MCF 10A (cell line): ENCODE results near the gene GKN2. TPM values are rescaled to one million over a fixed set of nuclear protein-coding genes. Genes with fewer than 3 reads are reported as not detected.

Experiments used
- BruUV-seq: library from RNA; stranded (reverse); fragments of 400-500 nt; replicated peaks from 2 replicates; lab custom pipeline; 2021; lab: Mats Ljungman, UMichigan
- CTCF ChIA-PET: fragments of 300-600 bp; sonication (Branson Sonifier 250); formaldehyde crosslinking; extraction: SDS; loops from one replicate; lab custom pipeline; 2021; ENCODE audit warnings: antibody characterized with exemption, inconsistent platforms; lab: Yijun Ruan, JAX
- POLR2A ChIA-PET: fragments of 300-600, 350-650 bp; sonication (Branson Sonifier 250); formaldehyde crosslinking; extraction: SDS; loops from one replicate; lab custom pipeline; 2020; ENCODE audit warnings: antibody characterized with exemption, inconsistent platforms; lab: Yijun Ruan, JAX
- DNase-seq: peaks from one replicate; pipeline ENCODE4 v3.0.0-alpha.2; 2018; ENCODE audit not compliant: unreplicated experiment
- H3K27ac Mint-ChIP-seq: one replicate; pipeline ENCODE4 v1.8.0; 2022; ENCODE audit warnings: mild to moderate bottlenecking, low read depth, mixed read lengths; ENCODE audit not compliant: unreplicated experiment
- H3K27me3 Mint-ChIP-seq: one replicate; pipeline ENCODE4 v1.8.0; 2022; ENCODE audit warnings: mixed read lengths; ENCODE audit not compliant: insufficient read depth, unreplicated experiment
- H3K36me3 Mint-ChIP-seq: one replicate; pipeline ENCODE4 v1.8.0; 2022; ENCODE audit warnings: mild to moderate bottlenecking, moderate library complexity, mixed read lengths; ENCODE audit not compliant: insufficient read depth, unreplicated experiment
- H3K4me1 Mint-ChIP-seq: one replicate; pipeline ENCODE4 v1.8.0; 2022; ENCODE audit warnings: mixed read lengths; ENCODE audit not compliant: insufficient read depth, unreplicated experiment
- H3K4me3 Mint-ChIP-seq: one replicate; pipeline ENCODE4 v1.8.0; 2022; ENCODE audit warnings: mild to moderate bottlenecking, moderate library complexity, mixed read lengths; ENCODE audit not compliant: unreplicated experiment
- H3K9me3 Mint-ChIP-seq: one replicate; pipeline ENCODE4 v1.8.0; 2022; ENCODE audit warnings: mixed read lengths; ENCODE audit not compliant: unreplicated experiment
- intact Hi-C: fragments of 100-400 bp; cut with micrococcal nuclease; formaldehyde crosslinking; loops from 2 replicates; pipeline ENCODE4 v1.14.1; 2022
- total RNA-seq: library from RNA; stranded (reverse); gene quantifications from 2 replicates; pipeline ENCODE4 v1.2.3, GENCODE V29; 2022
- TF ChIP-seq, protein P1 (sequence below): fragments of 200-600 bp; IDR thresholded peaks from one replicate; pipeline ENCODE4 v1.8.0; 2022; ENCODE audit warnings: antibody characterized with exemption, mild to moderate bottlenecking; ENCODE audit not compliant: unreplicated experiment

Gene GKN2
- total RNA-seq, 1 experiment from 2014 or later = not detected

DNA sequence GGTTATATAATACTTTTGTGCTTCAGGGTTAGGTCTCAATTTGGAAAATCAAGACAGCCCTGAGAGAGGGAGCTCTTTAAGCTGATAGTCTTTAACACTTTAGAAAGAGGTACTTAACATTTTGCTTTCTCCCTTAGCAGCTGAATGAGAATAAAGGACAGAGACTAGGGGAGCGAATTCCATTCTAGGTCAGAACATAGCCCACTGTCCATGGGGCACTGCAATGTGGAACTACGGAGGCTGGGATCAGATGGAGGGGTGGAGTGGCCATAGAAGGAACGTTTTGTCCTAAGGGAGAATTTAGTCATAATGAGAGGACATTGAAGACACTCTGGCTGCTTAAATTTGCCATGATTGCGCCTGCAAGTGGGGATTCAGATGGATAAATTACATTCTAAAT lies 794 bp downstream of the GKN2 start:
- H3K4me1 Mint-ChIP-seq = no peaks in the 10 kb centered on the region
- no peak overlapping the region for H3K27ac Mint-ChIP-seq
- TF ChIP-seq, protein P1, sequence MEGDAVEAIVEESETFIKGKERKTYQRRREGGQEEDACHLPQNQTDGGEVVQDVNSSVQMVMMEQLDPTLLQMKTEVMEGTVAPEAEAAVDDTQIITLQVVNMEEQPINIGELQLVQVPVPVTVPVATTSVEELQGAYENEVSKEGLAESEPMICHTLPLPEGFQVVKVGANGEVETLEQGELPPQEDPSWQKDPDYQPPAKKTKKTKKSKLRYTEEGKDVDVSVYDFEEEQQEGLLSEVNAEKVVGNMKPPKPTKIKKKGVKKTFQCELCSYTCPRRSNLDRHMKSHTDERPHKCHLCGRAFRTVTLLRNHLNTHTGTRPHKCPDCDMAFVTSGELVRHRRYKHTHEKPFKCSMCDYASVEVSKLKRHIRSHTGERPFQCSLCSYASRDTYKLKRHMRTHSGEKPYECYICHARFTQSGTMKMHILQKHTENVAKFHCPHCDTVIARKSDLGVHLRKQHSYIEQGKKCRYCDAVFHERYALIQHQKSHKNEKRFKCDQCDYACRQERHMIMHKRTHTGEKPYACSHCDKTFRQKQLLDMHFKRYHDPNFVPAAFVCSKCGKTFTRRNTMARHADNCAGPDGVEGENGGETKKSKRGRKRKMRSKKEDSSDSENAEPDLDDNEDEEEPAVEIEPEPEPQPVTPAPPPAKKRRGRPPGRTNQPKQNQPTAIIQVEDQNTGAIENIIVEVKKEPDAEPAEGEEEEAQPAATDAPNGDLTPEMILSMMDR = no peak
- ChIA-PET POLR2A (no interaction called here), CTCF (interaction anchor here (1.0 to 4.8 kb wide), 2 partner anchors 9 to 18 kb away, joined by 4 to 32 read pairs; no protein-coding TSS in a partner anchor)
- no peaks in the 10 kb centered on the region for H3K27me3 Mint-ChIP-seq
- no peak for DNase-seq
- H3K36me3 Mint-ChIP-seq = no peaks in the 10 kb centered on the region
- BruUV-seq = no TSS peak
- H3K4me3 Mint-ChIP-seq = no peak overlapping the region
- no peaks in the 10 kb centered on the region for H3K9me3 Mint-ChIP-seq
- intact Hi-C loops = no loop called here

- TF ChIP-seq, protein P1 = no peak
- no TSS peak for BruUV-seq
- Mint-ChIP-seq H3K9me3 (no peaks in the 10 kb centered on the region), H3K4me3 (no peak overlapping the region), H3K4me1 (no peaks in the 10 kb centered on the region), H3K36me3 (no peaks in the 10 kb centered on the region), H3K27ac (no peak overlapping the region), H3K27me3 (no peaks in the 10 kb centered on the region)
- ChIA-PET POLR2A (interaction anchor here (0.7 kb wide), 1 partner anchor 41 kb away, joined by 3 read pairs; no protein-coding TSS in a partner anchor), CTCF (interaction anchor here (0.6 to 1.9 kb wide), 6 partner anchors 12 to 357 kb away, joined by 3 to 9 read pairs (median 4); no protein-coding TSS in a partner anchor)
- no peak for DNase-seq
- intact Hi-C loops = no loop called here
Measured at GRCh38 chr2:68948710-68949109, 4.0 kb downstream of the GKN2 start.

DNA sequence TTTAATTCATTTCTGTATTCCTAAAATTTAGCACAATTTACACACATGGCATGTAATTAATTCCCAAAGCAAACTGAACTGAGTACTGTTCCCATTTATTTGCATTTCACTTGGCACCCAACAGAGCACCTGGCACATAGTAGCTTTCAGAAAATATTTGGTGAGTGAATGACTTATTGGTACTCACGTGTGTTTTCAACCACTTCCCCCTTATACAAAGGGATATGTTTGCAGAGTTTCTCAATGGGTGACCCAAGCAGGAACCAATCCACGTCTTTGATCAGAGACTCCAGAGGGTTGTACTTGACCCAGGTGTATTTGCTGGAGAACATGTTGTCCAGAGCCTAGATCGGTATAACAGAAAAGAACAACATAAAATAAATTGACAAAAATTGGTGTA lies 6.6 kb downstream of the GKN2 start:
- CTCF ChIA-PET = no interaction called here

More for the DNA sequence above, 6.6 kb downstream of the GKN2 start:
- no peaks in the 10 kb centered on the region for H3K36me3 Mint-ChIP-seq
- no peaks in the 10 kb centered on the region for H3K4me1 Mint-ChIP-seq
- peaks cover 5% of the 10 kb centered on the region for H3K9me3 Mint-ChIP-seq
- no peak overlapping the region for H3K27ac Mint-ChIP-seq
- intact Hi-C loops = no loop called here
- POLR2A ChIA-PET = no interaction called here
- BruUV-seq = no TSS peak
- no peaks in the 10 kb centered on the region for H3K27me3 Mint-ChIP-seq
- no peak for DNase-seq
- TF ChIP-seq, protein P1 = no peak
- H3K4me3 Mint-ChIP-seq = no peak overlapping the region
